K562 (cell line): ENCODE results near the gene HOXD1. TPM values are rescaled to one million over a fixed set of nuclear protein-coding genes. Genes with fewer than 3 reads are reported as not detected.

Experiments
- CBX3 ChIP-seq, 2 experiments: IDR thresholded peaks; 1 replicate in 1 of 2; 2 replicates in 1 of 2; pipeline ENCODE4 v1.6.1; 2012; ENCODE audit warnings: inconsistent platforms in 2 of 2, low read length in 2 of 2, borderline replicate concordance in 1 of 2, control low read depth in 1 of 2
- EWSR1 ChIP-seq: fragments of 450-650 bp; IDR thresholded peaks from 2 replicates; pipeline ENCODE4 v1.6.1; 2018; ENCODE audit warnings: borderline replicate concordance, mild to moderate bottlenecking, low read depth, moderate library complexity; ENCODE audit not compliant: partially characterized antibody
- FIP1L1 ChIP-seq: fragments of 200-400 bp; formaldehyde crosslinking; IDR thresholded peaks from 2 replicates; pipeline ENCODE4 v1.6.1; 2018; ENCODE audit warnings: mild to moderate bottlenecking, low read depth, low read length; ENCODE audit not compliant: poor library complexity, severe bottlenecking
- KDM4B ChIP-seq, 2 experiments: fragments of 450-650 bp in 1 of 2; sonication (generic) in 1 of 2; IDR thresholded peaks; 2 replicates each; pipeline ENCODE4 v1.6.1; 2016 to 2017; ENCODE audit warnings: borderline replicate concordance in 2 of 2, antibody characterized with exemption in 1 of 2, low read depth in 1 of 2, mild to moderate bottlenecking in 1 of 2
- MBD2 ChIP-seq: sonication (generic); IDR thresholded peaks from 2 replicates; pipeline ENCODE4 v1.6.1; 2016; ENCODE audit warnings: low read depth, borderline replicate concordance
- MTA3 ChIP-seq: fragments of 450-650 bp; formaldehyde crosslinking; IDR thresholded peaks from 2 replicates; pipeline ENCODE4 v1.6.1; 2017; ENCODE audit warnings: mild to moderate bottlenecking, borderline replicate concordance
- NUFIP1 ChIP-seq: fragments of 450-650 bp; IDR thresholded peaks from 2 replicates; pipeline ENCODE4 v1.6.1; 2018; ENCODE audit not compliant: partially characterized antibody
- PHTF2 ChIP-seq: fragments of 250-450 bp; sonication (Bioruptor Pico); IDR thresholded peaks from 2 replicates; pipeline ENCODE4 v1.5.0; 2021; ENCODE audit warnings: mild to moderate bottlenecking
- RBFOX2 ChIP-seq: fragments of 200-400 bp; formaldehyde crosslinking; IDR thresholded peaks from 2 replicates; pipeline ENCODE4 v1.6.1; 2017; ENCODE audit warnings: low read depth, mild to moderate bottlenecking, low read length, moderate library complexity
- SRF ChIP-seq, 2 experiments: fragments of 250-450, 450-650 bp in 1 of 2; sonication (Bioruptor Pico) in 1 of 2; sonication (generic) in 1 of 2; formaldehyde crosslinking; IDR thresholded peaks; 2 replicates each; pipeline versions ENCODE4 v1.5.0 to v1.5.1; 2020 to 2022; ENCODE audit warnings: mild to moderate bottlenecking in 1 of 2, missing genetic modification reagents in 1 of 2
- ZNF707 ChIP-seq: fragments of 250-450 bp; sonication (Bioruptor Pico); conservative IDR thresholded peaks from 2 replicates; pipeline ENCODE4 v1.8.0; 2022; ENCODE audit warnings: inconsistent platforms, mild to moderate bottlenecking, moderate library complexity
- polyA plus RNA-seq, 8 experiments: library from polyadenylated mRNA; depleted of rRNA in 4 of 8; stranded (reverse) in 5 of 8; unstranded in 3 of 8; fragments of >200 nt; fragmentation: Nextera tagmentation in 2 of 8; fragmentation: Illumina TruSeq in 1 of 8; extraction: Ambion mirVana in 2 of 8; extraction: Trizol in 1 of 8; gene quantifications; 2 replicates each; pipeline versions ENCODE4 v1.2.1 to v1.2.3, GENCODE V29; 2011 to 2014; ENCODE audit warnings: inconsistent platforms in 1 of 8, missing spikeins in 1 of 8
- total RNA-seq, 7 experiments: library from RNA; depleted of rRNA in 6 of 7; stranded (reverse); fragments of >200 nt in 6 of 7; fragmentation: Illumina TruSeq in 2 of 7; extraction: Trizol in 2 of 7; gene quantifications; 2 replicates each; pipeline versions ENCODE4 v1.2.1 to v1.2.3, GENCODE V29; 2011 to 2021; ENCODE audit warnings: low replicate concordance in 1 of 7
- TF ChIP-seq, protein P1 (sequence below): fragments of 250-450 bp; sonication (Bioruptor Pico); IDR thresholded peaks from 2 replicates; pipeline ENCODE4 v1.4.0; 2020; ENCODE audit warnings: mild to moderate bottlenecking, moderate library complexity
- TF ChIP-seq, protein P2 (sequence below): fragments of 150-350 bp; conservative IDR thresholded peaks from 2 replicates; pipeline ENCODE4 v1.6.1; 2014; ENCODE audit warnings: low read length
- TF ChIP-seq, protein P3 (sequence below): fragments of 250-450 bp; sonication (Bioruptor Pico); IDR thresholded peaks from 2 replicates; pipeline ENCODE4 v1.5.0; 2021; ENCODE audit warnings: mild to moderate bottlenecking, borderline replicate concordance

The HOXD1 gene
- total and polyA plus RNA-seq, 9 of the 15 experiments (the other 6 are each of a cell fraction or from before 2014, with no cell fraction given), result not detected

DNA sequence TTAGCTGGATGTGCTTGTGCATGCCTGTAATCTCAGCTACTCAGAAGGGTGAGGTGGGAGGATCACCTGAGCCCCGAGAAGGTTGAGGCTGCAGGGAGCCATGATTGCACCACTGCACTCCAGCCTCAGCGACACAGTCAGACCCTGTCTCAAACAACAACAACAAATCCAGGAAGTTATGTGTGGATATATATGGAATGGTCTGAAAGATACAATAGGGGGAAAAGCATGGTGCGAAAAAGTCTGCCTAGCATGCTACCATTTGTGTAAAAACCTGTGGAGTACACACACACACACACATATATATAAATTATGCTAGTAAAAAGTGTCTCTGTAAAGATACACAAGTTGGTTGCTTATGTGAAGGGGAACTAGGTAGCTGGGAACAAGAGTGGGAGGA lies 6.9 kb upstream of the HOXD1 start (continued):
- TF ChIP-seq, protein P1, sequence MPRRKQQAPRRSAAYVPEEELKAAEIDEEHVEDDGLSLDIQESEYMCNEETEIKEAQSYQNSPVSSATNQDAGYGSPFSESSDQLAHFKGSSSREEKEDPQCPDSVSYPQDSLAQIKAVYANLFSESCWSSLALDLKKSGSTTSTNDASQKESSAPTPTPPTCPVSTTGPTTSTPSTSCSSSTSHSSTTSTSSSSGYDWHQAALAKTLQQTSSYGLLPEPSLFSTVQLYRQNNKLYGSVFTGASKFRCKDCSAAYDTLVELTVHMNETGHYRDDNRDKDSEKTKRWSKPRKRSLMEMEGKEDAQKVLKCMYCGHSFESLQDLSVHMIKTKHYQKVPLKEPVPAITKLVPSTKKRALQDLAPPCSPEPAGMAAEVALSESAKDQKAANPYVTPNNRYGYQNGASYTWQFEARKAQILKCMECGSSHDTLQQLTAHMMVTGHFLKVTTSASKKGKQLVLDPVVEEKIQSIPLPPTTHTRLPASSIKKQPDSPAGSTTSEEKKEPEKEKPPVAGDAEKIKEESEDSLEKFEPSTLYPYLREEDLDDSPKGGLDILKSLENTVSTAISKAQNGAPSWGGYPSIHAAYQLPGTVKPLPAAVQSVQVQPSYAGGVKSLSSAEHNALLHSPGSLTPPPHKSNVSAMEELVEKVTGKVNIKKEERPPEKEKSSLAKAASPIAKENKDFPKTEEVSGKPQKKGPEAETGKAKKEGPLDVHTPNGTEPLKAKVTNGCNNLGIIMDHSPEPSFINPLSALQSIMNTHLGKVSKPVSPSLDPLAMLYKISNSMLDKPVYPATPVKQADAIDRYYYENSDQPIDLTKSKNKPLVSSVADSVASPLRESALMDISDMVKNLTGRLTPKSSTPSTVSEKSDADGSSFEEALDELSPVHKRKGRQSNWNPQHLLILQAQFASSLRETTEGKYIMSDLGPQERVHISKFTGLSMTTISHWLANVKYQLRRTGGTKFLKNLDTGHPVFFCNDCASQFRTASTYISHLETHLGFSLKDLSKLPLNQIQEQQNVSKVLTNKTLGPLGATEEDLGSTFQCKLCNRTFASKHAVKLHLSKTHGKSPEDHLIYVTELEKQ (CRISPR knock-in tag), result no peak
- no peak for TF ChIP-seq PHTF2 (CRISPR knock-in tag)
- TF ChIP-seq KDM4B (IDR thresholded peaks at IDR 0.05; ENCODE audit: borderline replicate concordance in 2 of 2, low read depth in 1 of 2), result no peak
- no peak for TF ChIP-seq MBD2
- TF ChIP-seq, protein P2, sequence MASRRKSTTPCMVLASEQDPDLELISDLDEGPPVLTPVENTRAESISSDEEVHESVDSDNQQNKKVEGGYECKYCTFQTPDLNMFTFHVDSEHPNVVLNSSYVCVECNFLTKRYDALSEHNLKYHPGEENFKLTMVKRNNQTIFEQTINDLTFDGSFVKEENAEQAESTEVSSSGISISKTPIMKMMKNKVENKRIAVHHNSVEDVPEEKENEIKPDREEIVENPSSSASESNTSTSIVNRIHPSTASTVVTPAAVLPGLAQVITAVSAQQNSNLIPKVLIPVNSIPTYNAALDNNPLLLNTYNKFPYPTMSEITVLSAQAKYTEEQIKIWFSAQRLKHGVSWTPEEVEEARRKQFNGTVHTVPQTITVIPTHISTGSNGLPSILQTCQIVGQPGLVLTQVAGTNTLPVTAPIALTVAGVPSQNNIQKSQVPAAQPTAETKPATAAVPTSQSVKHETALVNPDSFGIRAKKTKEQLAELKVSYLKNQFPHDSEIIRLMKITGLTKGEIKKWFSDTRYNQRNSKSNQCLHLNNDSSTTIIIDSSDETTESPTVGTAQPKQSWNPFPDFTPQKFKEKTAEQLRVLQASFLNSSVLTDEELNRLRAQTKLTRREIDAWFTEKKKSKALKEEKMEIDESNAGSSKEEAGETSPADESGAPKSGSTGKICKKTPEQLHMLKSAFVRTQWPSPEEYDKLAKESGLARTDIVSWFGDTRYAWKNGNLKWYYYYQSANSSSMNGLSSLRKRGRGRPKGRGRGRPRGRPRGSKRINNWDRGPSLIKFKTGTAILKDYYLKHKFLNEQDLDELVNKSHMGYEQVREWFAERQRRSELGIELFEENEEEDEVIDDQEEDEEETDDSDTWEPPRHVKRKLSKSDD, result no peak
- TF ChIP-seq, protein P3, sequence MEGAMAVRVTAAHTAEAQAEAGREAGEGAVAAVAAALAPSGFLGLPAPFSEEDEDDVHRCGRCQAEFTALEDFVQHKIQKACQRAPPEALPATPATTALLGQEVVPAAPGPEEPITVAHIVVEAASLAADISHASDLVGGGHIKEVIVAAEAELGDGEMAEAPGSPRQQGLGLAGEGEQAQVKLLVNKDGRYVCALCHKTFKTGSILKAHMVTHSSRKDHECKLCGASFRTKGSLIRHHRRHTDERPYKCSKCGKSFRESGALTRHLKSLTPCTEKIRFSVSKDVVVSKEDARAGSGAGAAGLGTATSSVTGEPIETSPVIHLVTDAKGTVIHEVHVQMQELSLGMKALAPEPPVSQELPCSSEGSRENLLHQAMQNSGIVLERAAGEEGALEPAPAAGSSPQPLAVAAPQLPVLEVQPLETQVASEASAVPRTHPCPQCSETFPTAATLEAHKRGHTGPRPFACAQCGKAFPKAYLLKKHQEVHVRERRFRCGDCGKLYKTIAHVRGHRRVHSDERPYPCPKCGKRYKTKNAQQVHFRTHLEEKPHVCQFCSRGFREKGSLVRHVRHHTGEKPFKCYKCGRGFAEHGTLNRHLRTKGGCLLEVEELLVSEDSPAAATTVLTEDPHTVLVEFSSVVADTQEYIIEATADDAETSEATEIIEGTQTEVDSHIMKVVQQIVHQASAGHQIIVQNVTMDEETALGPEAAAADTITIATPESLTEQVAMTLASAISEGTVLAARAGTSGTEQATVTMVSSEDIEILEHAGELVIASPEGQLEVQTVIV, result no peak
- TF ChIP-seq MTA3, result no peak
- TF ChIP-seq EWSR1, result no peak
- no peak for TF ChIP-seq NUFIP1
- TF ChIP-seq RBFOX2, result no peak
- no peak for TF ChIP-seq ZNF707 (CRISPR knock-in tag)
- no peak for TF ChIP-seq FIP1L1
- TF ChIP-seq CBX3 (IDR thresholded peaks at IDR 0.05; ENCODE audit: borderline replicate concordance in 1 of 2, low read length in 2 of 2), result no peak
- no peak for TF ChIP-seq SRF (CRISPR knock-in tag; IDR thresholded peaks at IDR 0.05)
- TF ChIP-seq, all 486 proteins: peak for 0
